Measurements from ENCODE around the gene ARHGEF17.

- no peak for TF ChIP-seq TARDBP (IDR thresholded peaks at IDR 0.05)
- no peak for TF ChIP-seq SP1 (IDR thresholded peaks at IDR 0.05)
- no peak for TF ChIP-seq ELF4 (IDR thresholded peaks at IDR 0.05)
- no peak for TF ChIP-seq FOXM1 (IDR thresholded peaks at IDR 0.05; ENCODE audit: borderline replicate concordance)
- TF ChIP-seq FOXA1 (IDR thresholded peaks at IDR 0.05): no peak
Measured at GRCh38 chr11:73410627-73411026, 102.6 kb downstream of the ARHGEF17 start.
